DMS53 treated with DMSO at 0.1 percent for 48 hours (cell line): ENCODE measurements around the gene ABCC4.
"Not testable (repeated sequence)": the region's sequence is repeated elsewhere in the genome, so short reads cannot be mapped to it uniquely, and the experiment has no call there.

Experiments
- DNase-seq: peaks from one replicate; lab custom pipeline; 2025; ENCODE audit not compliant: unreplicated experiment; lab: John Stamatoyannopoulos, UW

Gene ABCC4

DNA sequence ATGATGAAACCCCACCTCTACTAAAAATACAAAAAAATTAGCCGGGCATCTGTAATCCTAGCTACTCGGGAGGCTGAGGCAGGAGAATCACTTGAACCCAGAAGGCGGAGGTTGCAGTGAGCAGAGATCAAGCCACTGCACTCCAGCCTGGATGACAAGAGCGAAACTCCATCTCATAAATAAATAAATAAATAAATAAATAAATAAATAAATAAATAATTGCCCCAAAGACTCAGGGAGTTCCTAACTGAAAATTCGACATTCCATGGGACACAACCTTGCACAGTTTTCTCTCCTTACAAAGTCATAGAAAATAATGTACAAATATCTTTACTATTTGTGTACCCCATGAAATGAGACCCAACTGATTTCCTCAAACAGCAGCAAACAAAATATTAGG lies 134.2 kb downstream of the ABCC4 start:
- not testable (repeated sequence) for DNase-seq

DNA sequence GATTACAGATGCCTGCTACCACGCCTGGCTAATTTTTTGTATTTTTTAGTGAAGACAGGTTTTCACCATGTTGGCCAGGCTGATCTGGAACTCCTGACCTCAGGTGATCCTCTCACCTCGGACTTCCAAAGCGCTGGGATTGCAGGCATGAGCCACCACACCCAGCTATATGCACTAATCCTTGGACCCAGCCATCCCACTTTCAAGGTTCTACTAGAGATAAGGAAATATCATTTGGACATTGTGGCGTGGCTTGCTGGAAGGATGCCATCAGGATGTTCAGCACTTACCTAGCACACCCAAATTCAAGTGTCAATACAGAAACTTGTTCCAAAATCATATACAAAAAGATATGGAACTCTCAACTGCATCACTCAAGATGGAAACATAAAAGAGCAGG lies 136.4 kb downstream of the ABCC4 start:
- no peak for DNase-seq

DNA sequence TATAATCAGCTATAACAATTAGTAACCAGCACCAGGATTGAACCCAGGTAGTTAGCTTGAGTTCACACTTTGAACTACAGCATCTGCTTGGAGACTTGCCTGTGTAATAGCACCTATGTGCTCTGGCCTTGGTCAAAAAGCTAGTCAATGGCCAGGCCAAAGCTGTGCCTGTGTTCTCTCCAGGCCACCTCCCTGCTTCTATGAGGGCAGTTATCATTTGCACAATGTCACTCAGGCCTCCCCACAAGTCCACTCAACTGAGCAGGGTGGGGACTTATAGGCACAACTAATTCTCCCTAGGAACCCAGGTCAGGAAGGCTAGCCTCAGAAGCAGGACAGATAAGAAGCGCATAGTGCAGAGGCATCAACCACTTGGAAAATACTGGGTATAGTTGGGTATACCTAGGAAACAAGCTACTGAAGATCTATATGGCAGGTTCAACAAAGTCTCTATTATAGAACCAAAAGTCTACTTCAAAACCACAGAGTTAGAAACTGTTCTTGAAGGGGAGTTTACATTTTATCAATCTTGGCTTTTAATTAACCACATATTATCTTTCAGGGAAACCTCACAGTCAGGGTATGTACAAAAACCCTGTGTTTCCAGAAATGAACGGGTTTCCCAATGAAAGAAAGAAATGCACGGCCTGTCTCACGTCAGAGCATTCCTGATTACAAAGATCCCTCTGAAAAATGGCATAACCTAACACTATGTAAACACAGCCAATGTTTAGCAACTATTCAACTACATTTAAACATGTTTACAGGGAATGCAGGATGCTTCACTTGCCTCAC lies 140.9 kb downstream of the ABCC4 start:
- DNase-seq = no peak

DNA sequence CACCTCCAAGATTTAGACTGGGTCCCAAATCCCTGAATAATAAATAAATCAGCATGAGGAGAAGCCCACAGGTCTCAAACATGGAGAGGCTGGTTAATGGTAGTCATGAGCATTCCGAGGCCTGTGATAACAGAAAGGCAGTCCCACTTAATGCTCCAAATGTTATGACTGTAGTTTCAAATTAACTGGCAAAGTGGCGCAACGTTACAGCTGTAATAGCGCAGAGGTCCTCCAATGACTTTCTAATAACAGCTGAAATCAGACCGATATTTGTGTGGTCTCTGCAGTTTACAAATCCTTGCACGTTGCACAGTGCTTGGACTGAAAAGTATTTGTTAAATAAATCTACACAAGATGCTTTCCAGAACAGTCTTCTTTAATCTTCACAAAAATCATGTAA lies 141.8 kb downstream of the ABCC4 start:
- DNase-seq = no peak

DNA sequence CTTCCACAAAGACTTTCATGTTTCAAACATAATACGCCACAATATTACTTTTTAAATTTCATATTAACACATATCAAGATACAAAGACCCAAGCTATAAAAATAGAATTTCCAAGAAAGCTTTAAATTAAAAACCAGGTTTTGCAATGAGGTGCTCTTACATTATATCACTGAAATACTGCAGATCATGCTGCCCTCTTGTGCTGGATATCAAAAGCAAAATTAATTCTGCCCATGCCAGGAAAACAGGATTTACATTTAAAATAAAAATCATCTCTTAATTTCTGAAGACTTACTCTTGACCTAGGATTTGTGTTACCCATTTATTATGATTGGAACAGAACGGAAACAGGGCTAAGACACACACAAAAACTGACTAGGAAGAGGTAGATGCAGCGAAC lies 145.0 kb downstream of the ABCC4 start:
- no peak for DNase-seq

DNA sequence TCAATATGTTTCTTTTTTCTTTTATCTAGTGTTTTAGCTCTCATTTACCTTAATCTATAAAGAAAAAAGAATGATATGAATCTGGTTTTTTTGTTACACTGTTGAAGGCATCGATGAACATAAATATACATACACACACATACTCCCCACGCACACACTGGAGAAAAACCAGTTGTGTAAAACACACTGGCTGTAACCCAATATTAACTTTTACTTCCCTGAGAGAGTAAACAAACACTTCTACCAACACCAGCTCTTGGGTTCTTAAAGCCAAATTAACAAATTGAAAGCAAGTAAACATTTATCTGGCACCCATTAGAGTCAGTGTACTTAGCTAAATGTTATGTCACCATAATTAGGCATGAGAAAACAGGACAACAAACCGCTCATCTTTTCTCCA lies 145.7 kb downstream of the ABCC4 start:
- DNase-seq = no peak

DNA sequence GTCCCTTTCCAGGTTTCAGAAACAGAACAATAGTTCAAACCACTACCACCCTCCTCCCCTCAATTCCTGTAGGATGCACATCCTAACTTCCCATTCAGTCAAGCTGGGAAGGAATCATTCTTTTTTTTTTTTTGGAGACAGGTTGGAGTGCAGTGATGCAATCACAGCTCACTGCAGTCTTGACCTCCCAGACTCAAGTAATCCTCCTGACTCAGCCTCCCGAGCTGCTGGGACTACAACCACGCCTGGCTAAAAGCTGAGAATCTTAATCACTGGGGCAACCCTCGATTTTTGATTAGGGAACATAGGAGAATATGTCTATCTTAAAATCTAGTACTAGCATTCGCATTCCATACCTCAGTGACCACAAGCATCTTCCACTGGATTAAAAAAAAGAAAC lies 146.2 kb downstream of the ABCC4 start:
- DNase-seq = no peak

DNA sequence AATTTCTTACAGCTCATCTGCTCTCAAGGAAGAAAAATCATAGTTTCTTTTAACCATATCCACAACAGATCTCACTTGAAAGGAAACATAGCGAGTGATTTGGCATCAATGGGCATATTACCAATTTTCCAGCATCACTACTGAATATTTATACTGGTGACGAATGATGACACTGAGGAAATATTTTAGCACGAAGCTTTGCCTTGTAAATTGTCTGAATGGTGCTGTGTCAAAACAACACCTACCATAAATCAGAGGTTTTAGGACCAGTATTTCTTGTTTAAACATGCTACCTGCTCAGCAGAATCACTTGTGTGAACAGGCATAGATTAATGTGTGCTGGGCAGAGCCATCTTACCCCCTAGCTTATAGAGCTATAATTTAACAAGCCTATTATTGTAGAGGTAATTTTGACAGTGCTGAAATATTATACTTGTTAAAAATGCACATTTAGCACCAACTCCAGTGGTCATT lies 146.8 kb downstream of the ABCC4 start:
- no peak for DNase-seq

DNA sequence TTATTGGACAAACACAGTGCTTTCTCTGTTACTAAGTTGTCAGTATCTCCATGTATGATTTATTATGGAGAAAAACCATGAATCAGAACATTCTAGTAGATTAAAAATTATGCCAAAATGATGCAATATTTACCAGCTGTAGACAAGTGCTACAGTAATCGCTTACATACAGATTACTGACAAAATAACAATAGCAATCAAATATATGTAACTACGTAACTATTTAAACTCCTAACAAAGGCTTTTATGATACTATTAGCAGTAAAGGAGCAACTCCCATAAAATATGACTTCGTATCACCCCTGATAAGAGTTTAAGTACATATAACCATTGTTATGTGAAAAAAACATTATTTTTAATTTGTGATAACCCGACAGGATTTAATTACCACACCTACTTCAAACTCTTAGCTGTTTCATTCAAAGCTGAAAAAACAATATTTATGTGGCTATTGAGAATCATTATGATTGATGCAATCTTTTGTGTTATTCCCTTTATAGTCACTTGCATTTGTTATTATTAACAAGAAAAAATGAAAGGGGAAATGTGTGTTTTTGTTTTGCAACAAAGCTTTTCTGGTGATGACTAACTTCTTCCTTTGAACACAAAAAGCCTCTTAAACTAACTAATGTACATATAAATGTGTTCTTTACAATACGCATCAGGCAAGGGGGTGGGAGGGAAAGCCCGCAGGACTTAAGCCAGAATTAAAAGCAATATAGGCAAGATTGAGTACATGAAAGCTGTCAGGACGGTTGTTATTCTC lies 147.4 kb downstream of the ABCC4 start:
- DNase-seq = no peak

DNA sequence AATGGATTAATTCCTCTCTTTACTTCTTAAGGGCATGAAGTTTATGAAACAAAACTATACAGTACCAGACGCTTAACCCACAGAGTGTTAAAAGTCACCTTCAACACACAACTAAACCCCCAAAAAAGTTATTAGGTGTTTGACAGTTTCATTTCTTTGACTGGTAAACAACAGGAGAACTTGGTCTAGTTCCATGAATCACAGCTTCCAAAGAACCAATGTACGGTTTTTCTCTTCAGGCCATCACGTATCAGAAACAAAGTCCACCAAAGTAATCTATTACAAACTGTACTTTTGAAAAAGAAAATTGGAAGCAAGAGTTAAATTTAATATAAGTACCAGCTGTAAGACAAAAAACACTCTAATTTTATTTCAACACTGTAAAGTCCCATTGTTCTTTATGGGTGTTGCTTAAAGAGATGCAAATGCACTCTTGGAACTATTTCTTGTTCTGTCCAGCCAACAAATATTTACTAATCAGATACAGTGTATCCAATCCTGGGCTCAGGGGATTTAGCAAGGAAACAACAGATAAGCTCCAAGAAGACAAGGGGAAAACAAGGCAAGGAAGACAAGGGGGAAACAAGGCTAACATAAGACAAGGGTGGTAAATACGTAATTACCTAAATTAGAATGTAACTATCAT lies 149.2 kb downstream of the ABCC4 start:
- no peak for DNase-seq

DNA sequence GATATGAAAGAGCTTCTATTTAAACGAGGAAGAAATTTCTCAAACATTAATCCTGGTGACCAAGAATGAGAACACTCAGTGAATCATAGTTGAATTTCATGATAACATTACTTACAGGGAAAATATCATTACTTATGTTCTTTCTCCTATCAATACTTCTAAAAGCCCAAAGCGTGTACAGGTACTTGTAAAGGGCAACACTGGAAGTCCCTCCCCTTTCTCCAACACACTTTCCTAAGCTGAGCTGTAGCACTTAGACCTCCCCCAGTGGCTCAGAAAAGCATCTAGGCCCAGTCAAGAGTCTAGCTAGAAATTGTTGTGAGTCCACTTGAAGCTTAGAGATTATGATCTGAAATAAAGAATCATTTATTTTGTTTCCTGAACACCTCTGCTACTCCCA lies 150.7 kb downstream of the ABCC4 start:
- no peak for DNase-seq

DNA sequence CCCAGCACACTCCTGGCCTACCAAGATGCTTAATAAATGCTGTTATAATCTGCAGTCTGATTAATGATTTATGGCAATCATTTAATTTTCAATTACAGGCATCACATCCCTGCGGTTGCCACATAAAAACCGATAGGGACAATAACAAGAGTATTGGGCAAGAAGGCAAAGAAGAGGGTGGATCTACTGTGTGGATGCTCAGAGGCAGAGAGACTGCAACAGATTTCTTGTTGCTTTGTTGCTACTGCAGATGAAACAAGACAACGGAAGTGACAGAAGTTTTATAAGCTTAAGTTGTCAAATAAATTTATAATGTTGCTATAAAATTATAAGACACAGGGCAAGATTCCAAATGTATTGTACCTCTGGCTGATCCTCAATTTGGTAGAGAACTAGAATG lies 154.8 kb downstream of the ABCC4 start:
- no peak for DNase-seq

DNA sequence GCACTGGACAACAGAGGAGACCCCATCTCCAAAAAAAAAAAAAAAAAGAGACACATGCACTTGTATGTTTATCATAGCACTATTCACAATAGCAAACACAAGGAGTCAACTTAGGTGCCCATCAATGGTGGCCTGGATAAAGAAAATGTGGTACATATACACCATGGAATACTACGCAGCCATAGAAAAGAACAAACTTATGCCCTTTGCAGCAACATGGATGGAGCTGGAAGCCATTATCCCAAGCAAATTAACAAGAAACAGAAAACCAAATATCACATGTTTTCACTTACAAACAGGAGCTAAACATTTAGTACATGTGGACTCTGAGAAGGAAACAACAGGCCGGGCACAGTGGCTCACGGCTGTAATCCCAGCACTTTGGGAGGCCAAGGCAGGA lies 155.7 kb downstream of the ABCC4 start:
- no peak for DNase-seq

DNA sequence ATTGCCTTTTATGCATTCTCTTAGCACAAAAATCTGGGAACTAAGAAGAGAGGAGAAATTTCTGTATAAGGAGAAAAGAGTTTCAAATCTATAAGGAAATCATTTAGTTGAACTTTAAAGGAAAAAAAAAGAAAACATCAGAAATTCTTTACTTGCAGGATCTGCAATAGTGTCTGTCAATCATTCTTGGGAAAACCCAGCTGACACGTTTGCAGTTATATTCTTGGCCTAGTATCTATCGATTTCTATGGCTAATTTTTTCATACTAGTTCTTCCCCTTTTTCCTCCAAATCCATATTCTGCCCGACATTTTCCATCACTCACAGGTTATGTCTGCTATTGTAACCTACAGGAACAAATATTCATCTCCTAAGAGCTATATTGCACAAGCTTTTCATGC lies 160.7 kb downstream of the ABCC4 start:
- no peak for DNase-seq

DNA sequence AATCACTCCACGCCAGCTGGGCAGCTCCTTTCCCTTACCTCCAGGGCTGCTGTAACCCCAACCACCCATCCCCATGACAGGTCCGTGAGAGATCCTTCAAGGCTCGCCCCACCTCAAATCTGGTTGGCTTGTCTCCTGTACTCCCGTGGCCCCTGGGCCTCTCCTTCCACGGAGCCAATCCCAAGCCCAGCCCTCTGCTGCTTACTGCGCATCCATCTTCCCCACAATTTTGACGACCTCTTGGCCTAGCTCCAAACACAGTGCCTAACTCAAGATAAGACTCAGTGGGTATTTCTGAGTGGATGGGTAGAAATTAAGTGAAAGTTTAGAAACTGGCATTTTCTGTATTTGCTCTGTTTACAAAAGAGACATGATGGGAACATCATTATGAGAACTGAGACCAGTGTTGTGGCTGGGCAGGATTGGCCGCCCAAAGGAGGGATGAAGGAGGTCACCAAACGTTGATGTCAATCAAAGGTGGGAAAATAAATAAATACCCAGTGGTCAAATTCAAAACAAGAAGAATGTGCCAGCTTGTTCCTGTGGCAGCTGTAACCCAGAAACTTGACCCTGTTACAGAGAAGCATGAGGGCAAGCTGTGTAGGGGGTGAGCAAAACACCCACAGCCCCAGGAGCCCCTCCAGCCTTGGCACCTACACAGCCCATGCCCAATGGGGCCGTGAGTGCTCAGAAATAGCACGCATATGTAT lies 162.2 kb downstream of the ABCC4 start:
- no peak for DNase-seq

DNA sequence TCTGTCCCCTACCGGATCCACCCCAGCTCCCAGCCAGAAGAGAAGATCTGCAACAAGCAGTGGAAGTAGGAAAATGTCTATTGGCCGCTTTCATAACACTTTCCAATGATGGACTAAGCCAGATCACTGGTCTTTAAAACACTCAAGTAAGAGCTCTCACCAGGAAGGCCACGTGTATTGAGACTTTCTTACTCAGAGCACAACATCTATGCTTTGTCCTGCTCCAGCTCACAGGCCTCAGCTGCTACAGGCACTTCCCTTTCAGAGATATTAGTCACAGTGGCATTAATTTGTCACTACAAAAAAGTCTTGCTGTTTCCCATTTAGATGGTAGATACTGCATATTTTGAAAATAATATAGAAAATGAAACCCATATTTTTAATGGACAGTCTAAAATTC lies 164.2 kb downstream of the ABCC4 start:
- DNase-seq = no peak

DNA sequence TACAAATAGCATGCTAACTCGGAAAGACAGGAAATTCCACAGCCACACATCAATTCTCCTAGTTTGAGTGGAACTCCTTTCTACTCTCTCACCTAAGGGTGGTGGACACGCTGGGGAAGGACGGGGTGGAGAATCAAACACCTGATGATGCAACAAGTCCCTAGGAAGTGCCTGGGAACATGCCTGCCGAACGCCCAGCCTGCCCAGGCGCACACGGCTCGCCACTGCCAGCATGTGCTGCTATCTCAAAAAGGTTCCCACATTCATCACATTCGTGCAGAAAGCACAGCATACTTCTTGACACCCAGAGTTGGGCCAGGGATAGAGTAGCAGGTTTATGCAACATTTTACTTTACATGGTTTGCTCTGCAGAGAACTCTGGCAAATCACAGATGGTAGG lies 164.6 kb downstream of the ABCC4 start:
- no peak for DNase-seq

DNA sequence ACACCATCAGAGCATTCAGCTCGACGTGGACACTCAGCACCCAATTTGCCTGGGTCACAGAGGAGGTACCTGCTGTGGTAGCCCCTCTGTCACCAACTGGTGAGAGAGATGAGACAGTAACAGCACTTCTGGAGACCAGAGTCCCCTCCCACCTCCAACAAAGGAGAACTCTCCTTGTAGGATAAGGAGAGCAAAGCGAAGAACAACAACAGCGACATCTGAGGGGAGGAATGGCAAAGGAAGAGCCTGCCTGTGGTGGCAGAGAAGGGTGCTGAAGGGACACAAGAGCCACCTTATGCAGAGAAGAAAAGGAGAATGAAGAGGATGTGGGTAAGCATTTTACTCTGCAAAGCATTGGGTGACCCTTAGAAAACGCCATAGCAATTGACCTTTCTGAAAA lies 167.8 kb downstream of the ABCC4 start:
- DNase-seq = no peak

DNA sequence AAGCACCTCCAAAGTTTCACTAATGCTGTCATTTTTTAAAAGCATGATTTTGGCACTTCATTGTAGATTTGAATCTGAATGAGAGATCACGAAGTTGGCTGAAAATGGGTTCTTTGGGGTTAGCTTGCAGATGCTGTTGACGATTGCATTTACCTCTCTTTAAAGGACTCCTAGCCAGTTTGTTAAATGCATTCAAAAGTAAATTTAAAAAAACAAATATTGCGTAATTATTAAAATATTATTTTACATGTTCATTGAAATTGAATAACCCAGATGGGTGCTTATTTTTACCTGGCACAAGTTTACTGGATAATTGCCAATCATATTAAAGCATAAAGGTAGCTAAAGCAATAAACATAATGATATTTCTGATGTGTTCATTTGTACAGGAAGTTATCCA lies 172.2 kb downstream of the ABCC4 start:
- DNase-seq = no peak

DNA sequence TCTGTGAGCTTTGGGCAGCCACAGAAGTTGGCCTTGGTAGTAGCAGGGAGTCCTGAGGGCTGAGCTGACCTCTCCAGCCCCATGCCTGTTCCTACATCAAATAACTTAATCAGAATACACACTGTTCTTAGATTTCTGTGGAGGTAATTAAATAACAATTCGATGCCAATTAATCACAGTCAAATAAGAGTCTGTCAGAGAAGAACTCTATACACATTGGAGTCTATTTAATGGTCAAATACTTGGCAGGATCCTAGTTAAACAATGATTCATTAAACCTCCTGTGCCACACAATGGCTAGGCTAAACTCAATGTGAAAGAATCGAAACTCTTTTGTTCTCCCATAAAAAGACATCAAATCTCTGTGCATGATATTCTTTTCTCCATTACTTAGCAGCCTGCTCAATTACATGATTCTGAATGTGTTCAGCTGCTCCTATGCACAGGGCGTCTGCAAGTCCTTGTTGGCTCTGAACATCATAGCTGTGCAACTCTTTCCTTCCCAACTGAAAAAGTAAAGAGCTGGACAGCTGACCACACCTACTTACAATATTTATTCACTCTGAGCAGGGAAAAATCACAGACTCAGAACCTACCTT lies 173.1 kb downstream of the ABCC4 start:
- DNase-seq = peak; percentile 14

DNA sequence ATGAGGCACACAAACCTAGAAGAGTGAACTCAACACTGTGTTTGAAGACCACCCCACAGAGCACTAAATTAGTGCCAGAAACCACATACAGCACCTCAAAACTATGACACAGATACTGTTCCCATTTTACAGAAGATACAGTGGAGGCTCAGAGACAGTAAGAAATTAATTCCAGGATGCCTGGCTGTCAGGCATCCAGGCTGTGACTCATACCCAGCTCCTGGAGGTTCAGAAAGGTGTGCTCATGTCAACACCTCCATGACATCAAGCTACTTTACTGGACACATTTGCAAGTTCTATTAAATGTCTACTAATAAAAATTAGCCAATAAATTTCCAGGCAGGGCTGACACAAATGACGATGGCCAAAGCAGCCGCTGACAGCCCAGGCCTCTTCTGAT lies 176.3 kb downstream of the ABCC4 start:
- no peak for DNase-seq
